Body of pancreas (tissue), 4 donors: ENCODE results near the gene ZNF831.

Experiments
- CTCF ChIP-seq, 7 experiments: fragments of 450-650 bp in 4 of 7; fragments of 200-600 bp in 3 of 7; sonication (generic) in 3 of 7; IDR thresholded peaks; one replicate each; pipeline ENCODE4 v1.5.1; 2016 to 2019; ENCODE audit warnings: antibody characterized with exemption in 7 of 7
- POLR2A ChIP-seq, 3 donors: fragments of 450-650 bp; IDR thresholded peaks; one replicate each; pipeline ENCODE4 v1.6.1; 2016; ENCODE audit warnings: antibody characterized with exemption in 3 of 3, mild to moderate bottlenecking in 2 of 3

DNA sequence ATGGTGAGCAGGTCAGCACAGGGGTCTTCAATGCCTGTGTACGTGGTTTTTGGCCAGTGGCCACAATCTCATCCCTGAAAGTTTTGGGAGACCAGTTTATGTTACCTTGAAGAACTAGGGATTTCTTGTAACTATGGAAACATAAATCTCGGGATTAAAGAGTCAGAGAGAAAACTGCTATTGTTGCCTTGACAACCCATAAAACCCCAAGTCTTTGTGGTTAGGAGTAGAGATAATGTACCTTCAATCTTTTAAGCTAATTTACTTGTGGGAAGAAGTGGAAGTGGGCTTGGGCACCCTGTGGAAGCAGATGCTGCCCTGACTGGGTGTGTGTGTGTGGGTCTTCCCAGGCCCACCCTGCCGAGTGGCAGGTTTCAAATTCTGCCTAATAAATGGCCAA is 46.1 kb upstream of the ZNF831 start:
- no peak for TF ChIP-seq CTCF (IDR thresholded peaks at IDR 0.05)
- no peak for TF ChIP-seq POLR2A (IDR thresholded peaks at IDR 0.05)
